ENCODE results near the gene UBE4A.
A peak's percentile ranks its signal among the peaks of the same experiment; 100 is the strongest.

UBE4A gene, protein sequence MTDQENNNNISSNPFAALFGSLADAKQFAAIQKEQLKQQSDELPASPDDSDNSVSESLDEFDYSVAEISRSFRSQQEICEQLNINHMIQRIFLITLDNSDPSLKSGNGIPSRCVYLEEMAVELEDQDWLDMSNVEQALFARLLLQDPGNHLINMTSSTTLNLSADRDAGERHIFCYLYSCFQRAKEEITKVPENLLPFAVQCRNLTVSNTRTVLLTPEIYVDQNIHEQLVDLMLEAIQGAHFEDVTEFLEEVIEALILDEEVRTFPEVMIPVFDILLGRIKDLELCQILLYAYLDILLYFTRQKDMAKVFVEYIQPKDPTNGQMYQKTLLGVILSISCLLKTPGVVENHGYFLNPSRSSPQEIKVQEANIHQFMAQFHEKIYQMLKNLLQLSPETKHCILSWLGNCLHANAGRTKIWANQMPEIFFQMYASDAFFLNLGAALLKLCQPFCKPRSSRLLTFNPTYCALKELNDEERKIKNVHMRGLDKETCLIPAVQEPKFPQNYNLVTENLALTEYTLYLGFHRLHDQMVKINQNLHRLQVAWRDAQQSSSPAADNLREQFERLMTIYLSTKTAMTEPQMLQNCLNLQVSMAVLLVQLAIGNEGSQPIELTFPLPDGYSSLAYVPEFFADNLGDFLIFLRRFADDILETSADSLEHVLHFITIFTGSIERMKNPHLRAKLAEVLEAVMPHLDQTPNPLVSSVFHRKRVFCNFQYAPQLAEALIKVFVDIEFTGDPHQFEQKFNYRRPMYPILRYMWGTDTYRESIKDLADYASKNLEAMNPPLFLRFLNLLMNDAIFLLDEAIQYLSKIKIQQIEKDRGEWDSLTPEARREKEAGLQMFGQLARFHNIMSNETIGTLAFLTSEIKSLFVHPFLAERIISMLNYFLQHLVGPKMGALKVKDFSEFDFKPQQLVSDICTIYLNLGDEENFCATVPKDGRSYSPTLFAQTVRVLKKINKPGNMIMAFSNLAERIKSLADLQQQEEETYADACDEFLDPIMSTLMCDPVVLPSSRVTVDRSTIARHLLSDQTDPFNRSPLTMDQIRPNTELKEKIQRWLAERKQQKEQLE

DNA sequence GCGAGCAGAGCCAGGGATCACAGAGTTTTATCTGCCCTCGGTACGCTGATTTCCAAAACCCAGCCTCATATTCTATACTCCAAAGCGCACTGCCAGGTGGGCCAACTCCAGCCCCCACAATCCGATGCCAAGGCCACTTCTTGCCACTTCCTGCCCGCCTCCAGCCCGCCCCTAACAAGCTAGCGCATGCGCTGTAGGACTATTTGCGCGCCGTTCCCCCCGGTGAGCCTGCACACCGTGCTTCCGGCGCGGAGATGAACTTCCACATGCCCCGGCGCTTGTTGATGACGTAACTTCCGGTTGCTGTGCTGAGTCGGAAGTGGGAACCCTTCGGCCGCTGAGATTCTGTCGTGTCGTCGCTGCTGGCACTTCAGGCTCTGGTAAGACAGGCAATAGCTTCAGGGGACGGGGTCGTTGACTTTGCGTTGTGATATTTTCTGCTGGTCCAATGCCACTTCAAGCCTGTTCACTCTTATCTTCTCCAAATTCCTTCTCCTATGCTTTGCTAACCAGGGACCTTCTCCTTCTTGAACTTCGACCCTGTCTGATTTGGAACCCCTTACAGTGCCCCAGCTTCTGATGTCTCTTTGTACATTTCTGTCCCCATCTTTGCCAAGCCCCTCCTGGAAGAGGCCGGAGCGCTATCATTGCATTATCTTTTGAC, at the start of gene UBE4A:
Gene UBE4A (plus strand): TSS at position 306 of the 664 bp plus-strand sequence. CDS start 5,481 bp downstream, outside the sequence.
- Histone ChIP-seq H3K36me3 (ENCODE audit: control insufficient read depth in 2 of 2, insufficient read depth in 2 of 2, low read length in 2 of 2) (no peaks in the 10 kb centered on the region), H3K4me1 (ENCODE audit: control insufficient read depth in 2 of 2, insufficient read depth in 2 of 2, low read length in 2 of 2) (peaks cover 5 to 11% of the 10 kb centered on the region in 2 donors), H3K27ac (ENCODE audit: low read depth in 2 of 2, low read length in 2 of 2) (peak within 1 kb of the TSS; percentile 48 to 73), H3K27me3 (ENCODE audit: control insufficient read depth in 2 of 2, insufficient read depth in 2 of 2, low read length in 2 of 2) (no peaks in the 10 kb centered on the region), H3K9me3 (ENCODE audit: control insufficient read depth in 2 of 2, low read length in 2 of 2) (no peaks in the 10 kb centered on the region), H3K9ac (ENCODE audit: low read depth in 1 of 2, low read length in 2 of 2) (peak within 1 kb of the TSS; percentile 84 to 98), H3K4me3 (ENCODE audit: low read length in 2 of 2) (peak within 1 kb of the TSS; percentile 99 to 100)

DNA sequence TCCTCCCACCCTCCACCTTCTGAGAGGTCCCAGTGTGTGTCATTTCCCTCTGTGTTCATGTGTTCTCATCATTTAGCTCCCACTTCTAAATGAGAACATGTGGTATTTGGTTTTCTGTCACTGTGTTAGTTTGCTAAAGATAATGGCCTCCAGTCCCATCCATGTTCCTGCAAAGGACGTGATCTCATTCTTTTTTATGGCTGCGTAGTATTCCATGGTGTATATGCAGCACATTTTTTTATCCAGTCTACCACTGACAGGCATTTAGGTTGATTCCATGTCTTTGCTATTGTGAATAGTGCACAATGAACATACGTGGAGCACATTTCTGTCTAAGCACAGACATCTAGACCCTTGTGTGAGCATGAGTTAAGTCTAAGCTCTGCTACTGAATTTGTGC, 49.1 kb upstream of the UBE4A start:
- H3K4me1 ChIP-seq (ENCODE audit: control insufficient read depth in 2 of 2, insufficient read depth in 2 of 2, low read length in 2 of 2), result peaks cover 4 to 16% of the 10 kb centered on the region in 2 donors
- H3K27me3 ChIP-seq (ENCODE audit: control insufficient read depth in 2 of 2, insufficient read depth in 2 of 2, low read length in 2 of 2), result no peaks in the 10 kb centered on the region
- no peaks in the 10 kb centered on the region for H3K9me3 ChIP-seq (ENCODE audit: control insufficient read depth in 2 of 2, low read length in 2 of 2)
- no peak overlapping the region for H3K4me3 ChIP-seq (ENCODE audit: low read length in 2 of 2)
- no peak overlapping the region for H3K9ac ChIP-seq (ENCODE audit: low read depth in 1 of 2, low read length in 2 of 2)
- H3K36me3 ChIP-seq (ENCODE audit: control insufficient read depth in 2 of 2, insufficient read depth in 2 of 2, low read length in 2 of 2), result no peaks in the 10 kb centered on the region
- no peak overlapping the region for H3K27ac ChIP-seq (ENCODE audit: low read depth in 2 of 2, low read length in 2 of 2)

DNA sequence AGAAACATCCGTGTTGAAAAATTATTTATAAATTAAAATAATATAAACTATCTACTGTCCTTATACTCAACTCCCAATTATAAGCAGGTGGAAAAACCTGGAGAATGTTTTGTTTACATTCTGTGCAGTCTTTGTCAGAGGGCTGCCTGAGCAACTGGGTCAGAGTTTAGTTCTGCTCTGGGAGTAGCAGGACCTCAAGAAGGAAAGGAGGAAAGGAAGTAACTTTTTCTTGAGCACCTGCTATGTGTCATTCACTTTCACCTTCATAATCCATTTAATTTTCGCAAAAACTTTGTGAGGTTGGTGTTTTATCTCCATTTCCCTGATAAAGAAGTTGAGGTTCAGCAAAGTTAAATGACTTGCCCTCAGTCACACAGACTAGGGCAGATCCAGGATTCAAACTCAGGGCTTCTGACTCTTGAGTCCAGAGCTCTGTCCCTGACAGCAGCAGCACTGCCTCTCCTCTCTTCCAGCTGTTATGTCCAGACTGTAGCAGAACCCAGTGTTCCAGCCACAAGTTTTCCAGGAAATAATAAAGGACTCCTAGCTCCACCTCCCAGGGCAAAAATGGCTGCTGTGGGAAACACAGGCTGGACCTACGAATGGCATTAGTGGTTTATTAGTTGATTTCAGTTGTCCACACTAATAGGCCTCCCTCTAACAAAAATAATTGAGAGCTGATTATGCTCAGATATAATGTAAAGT, 48.5 kb upstream of the UBE4A start:
- Histone ChIP-seq H3K9me3 (ENCODE audit: control insufficient read depth in 2 of 2, low read length in 2 of 2) (no peaks in the 10 kb centered on the region), H3K27me3 (ENCODE audit: control insufficient read depth in 2 of 2, insufficient read depth in 2 of 2, low read length in 2 of 2) (no peaks in the 10 kb centered on the region), H3K4me3 (ENCODE audit: low read length in 2 of 2) (no peak overlapping the region), H3K9ac (ENCODE audit: low read depth in 1 of 2, low read length in 2 of 2) (peak overlapping the region in 1 of 2 donors; percentile 29), H3K4me1 (ENCODE audit: control insufficient read depth in 2 of 2, insufficient read depth in 2 of 2, low read length in 2 of 2) (peaks cover 10 to 22% of the 10 kb centered on the region in 2 donors), H3K27ac (ENCODE audit: low read depth in 2 of 2, low read length in 2 of 2) (peak overlapping the region; percentile 29 to 45), H3K36me3 (ENCODE audit: control insufficient read depth in 2 of 2, insufficient read depth in 2 of 2, low read length in 2 of 2) (no peaks in the 10 kb centered on the region)

DNA sequence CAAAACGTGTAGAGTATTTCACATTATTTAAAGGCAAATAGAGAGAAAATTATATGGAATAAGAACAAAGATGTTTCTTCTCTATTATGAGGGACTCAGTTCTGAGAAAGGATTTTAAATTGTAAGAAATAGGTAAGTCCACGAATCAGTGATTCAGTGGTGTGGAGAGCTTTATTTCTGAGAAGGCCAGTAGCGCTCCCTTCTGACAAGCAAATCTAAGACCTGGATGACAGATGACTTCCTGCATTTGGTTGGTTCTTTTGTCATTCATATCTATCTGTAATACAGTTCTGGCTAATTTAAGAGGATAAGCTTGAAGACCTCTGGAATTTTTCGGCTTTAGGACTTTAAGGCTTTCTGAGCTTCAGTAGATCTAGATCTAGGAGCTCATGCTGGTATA, 47.9 kb upstream of the UBE4A start:
- H3K36me3 ChIP-seq (ENCODE audit: control insufficient read depth in 2 of 2, insufficient read depth in 2 of 2, low read length in 2 of 2), result no peaks in the 10 kb centered on the region
- H3K27ac ChIP-seq (ENCODE audit: low read depth in 2 of 2, low read length in 2 of 2), result no peak overlapping the region
- no peak overlapping the region for H3K9ac ChIP-seq (ENCODE audit: low read depth in 1 of 2, low read length in 2 of 2)

DNA sequence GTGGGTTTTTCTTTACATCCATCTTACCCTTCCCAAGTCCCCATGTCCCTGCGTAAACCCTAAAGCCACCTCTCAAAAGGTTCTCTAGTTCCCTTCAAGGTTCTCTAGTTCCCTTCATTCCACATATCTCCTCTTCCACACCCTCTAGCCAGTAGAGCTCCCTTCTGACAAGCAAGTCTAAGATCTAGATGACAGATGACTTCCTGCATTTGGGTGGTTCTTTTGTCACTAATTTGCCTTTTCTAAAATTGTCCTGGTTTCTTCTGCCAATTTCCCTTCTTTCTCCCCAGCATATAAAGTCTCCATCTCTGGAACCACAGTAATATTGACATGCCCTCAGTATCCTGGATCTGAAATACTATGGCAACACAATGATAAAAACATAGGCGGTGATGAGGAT, 47.1 kb upstream of the UBE4A start:
- Histone ChIP-seq H3K27me3 (ENCODE audit: control insufficient read depth in 2 of 2, insufficient read depth in 2 of 2, low read length in 2 of 2) (no peaks in the 10 kb centered on the region), H3K4me3 (ENCODE audit: low read length in 2 of 2) (no peak overlapping the region), H3K36me3 (ENCODE audit: control insufficient read depth in 2 of 2, insufficient read depth in 2 of 2, low read length in 2 of 2) (no peaks in the 10 kb centered on the region), H3K9ac (ENCODE audit: low read depth in 1 of 2, low read length in 2 of 2) (no peak overlapping the region), H3K9me3 (ENCODE audit: control insufficient read depth in 2 of 2, low read length in 2 of 2) (no peaks in the 10 kb centered on the region), H3K4me1 (ENCODE audit: control insufficient read depth in 2 of 2, insufficient read depth in 2 of 2, low read length in 2 of 2) (peaks cover 24 to 35% of the 10 kb centered on the region in 2 donors), H3K27ac (ENCODE audit: low read depth in 2 of 2, low read length in 2 of 2) (no peak overlapping the region)

More for the DNA sequence above, 47.9 kb upstream of the UBE4A start:
- Histone ChIP-seq H3K9me3 (ENCODE audit: control insufficient read depth in 2 of 2, low read length in 2 of 2) (no peaks in the 10 kb centered on the region), H3K4me1 (ENCODE audit: control insufficient read depth in 2 of 2, insufficient read depth in 2 of 2, low read length in 2 of 2) (peaks cover 16 to 27% of the 10 kb centered on the region in 2 donors), H3K27me3 (ENCODE audit: control insufficient read depth in 2 of 2, insufficient read depth in 2 of 2, low read length in 2 of 2) (no peaks in the 10 kb centered on the region), H3K4me3 (ENCODE audit: low read length in 2 of 2) (no peak overlapping the region)

DNA sequence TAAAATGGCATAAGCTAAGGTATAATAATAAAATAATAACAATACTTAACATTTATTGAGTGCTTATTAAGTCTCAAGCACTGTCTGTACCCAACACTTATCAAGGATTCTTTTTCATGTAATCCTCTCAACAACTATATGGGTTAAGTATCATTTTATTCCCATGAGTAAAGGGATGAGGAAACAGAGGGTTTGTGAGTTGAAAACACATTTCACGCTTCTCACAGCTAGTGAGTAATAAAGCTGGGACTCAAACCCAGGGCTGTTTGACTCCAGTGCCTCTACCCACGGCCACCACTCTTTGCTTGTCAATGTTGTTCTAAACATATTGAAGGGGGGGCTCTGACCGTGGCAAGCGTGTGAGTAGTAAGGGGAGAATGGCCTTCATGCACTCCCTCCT, 46.2 kb upstream of the UBE4A start:
- no peaks in the 10 kb centered on the region for H3K36me3 ChIP-seq (ENCODE audit: control insufficient read depth in 2 of 2, insufficient read depth in 2 of 2, low read length in 2 of 2)
- H3K27ac ChIP-seq (ENCODE audit: low read depth in 2 of 2, low read length in 2 of 2), result no peak overlapping the region
- peaks cover 24 to 37% of the 10 kb centered on the region in 2 donors for H3K4me1 ChIP-seq (ENCODE audit: control insufficient read depth in 2 of 2, insufficient read depth in 2 of 2, low read length in 2 of 2)
- H3K9ac ChIP-seq (ENCODE audit: low read depth in 1 of 2, low read length in 2 of 2), result no peak overlapping the region
- no peaks in the 10 kb centered on the region for H3K27me3 ChIP-seq (ENCODE audit: control insufficient read depth in 2 of 2, insufficient read depth in 2 of 2, low read length in 2 of 2)
- no peak overlapping the region for H3K4me3 ChIP-seq (ENCODE audit: low read length in 2 of 2)
- no peaks in the 10 kb centered on the region for H3K9me3 ChIP-seq (ENCODE audit: control insufficient read depth in 2 of 2, low read length in 2 of 2)

DNA sequence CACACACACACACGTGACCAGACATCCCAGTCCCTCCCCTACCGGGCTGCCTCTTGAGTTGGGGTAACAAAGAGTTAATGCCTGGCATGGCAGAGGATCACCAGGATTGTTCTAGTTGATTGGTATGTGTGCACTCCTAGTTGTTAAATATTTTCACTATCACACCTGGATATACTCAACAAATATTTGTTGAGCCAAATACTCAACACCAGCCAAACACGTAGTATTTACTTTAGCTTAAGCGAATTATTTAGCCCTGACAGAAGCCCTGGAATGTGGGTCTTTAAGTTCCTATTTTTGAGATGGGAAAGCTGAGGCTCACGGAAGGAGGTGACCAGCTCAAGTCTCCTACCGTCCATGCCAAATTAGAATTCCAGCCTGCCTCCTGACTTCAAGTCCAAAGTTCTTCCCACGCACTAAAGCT, 44.4 kb upstream of the UBE4A start:
- peak overlapping the region; percentile 28 to 39 for H3K4me3 ChIP-seq (ENCODE audit: low read length in 2 of 2)
- H3K36me3 ChIP-seq (ENCODE audit: control insufficient read depth in 2 of 2, insufficient read depth in 2 of 2, low read length in 2 of 2), result no peaks in the 10 kb centered on the region
- H3K9me3 ChIP-seq (ENCODE audit: control insufficient read depth in 2 of 2, low read length in 2 of 2), result no peaks in the 10 kb centered on the region
- H3K9ac ChIP-seq (ENCODE audit: low read depth in 1 of 2, low read length in 2 of 2), result peak overlapping the region in 1 of 2 donors; percentile 44
- peaks cover 32 to 51% of the 10 kb centered on the region in 2 donors for H3K4me1 ChIP-seq (ENCODE audit: control insufficient read depth in 2 of 2, insufficient read depth in 2 of 2, low read length in 2 of 2)
- H3K27ac ChIP-seq (ENCODE audit: low read depth in 2 of 2, low read length in 2 of 2), result peak overlapping the region; percentile 65 to 77
- no peaks in the 10 kb centered on the region for H3K27me3 ChIP-seq (ENCODE audit: control insufficient read depth in 2 of 2, insufficient read depth in 2 of 2, low read length in 2 of 2)

DNA sequence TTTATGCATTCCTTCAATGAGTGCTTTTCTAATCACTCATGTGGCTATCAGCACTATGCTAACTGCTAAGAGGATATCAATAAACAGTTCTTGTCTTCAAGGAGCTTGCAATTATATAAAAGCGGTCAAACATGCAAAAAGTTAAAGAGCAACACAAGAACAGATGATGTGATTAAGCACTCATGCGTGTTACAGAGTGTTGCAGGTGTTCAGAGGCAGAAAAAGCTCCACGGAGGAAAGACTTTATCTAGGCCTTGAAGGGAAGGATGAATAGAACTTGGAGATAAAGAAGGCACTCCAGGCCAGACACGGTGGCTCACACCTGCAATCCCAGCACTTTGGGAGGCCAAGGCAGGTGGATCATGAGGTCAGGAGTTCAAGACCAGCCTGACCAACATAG, 41.3 kb upstream of the UBE4A start:
- H3K27me3 ChIP-seq (ENCODE audit: control insufficient read depth in 2 of 2, insufficient read depth in 2 of 2, low read length in 2 of 2), result no peaks in the 10 kb centered on the region
- H3K4me1 ChIP-seq (ENCODE audit: control insufficient read depth in 2 of 2, insufficient read depth in 2 of 2, low read length in 2 of 2), result peaks cover 38 to 66% of the 10 kb centered on the region in 2 donors
- H3K9ac ChIP-seq (ENCODE audit: low read depth in 1 of 2, low read length in 2 of 2), result no peak overlapping the region
- no peak overlapping the region for H3K27ac ChIP-seq (ENCODE audit: low read depth in 2 of 2, low read length in 2 of 2)
- H3K9me3 ChIP-seq (ENCODE audit: control insufficient read depth in 2 of 2, low read length in 2 of 2), result no peaks in the 10 kb centered on the region
- no peaks in the 10 kb centered on the region for H3K36me3 ChIP-seq (ENCODE audit: control insufficient read depth in 2 of 2, insufficient read depth in 2 of 2, low read length in 2 of 2)
- no peak overlapping the region for H3K4me3 ChIP-seq (ENCODE audit: low read length in 2 of 2)

DNA sequence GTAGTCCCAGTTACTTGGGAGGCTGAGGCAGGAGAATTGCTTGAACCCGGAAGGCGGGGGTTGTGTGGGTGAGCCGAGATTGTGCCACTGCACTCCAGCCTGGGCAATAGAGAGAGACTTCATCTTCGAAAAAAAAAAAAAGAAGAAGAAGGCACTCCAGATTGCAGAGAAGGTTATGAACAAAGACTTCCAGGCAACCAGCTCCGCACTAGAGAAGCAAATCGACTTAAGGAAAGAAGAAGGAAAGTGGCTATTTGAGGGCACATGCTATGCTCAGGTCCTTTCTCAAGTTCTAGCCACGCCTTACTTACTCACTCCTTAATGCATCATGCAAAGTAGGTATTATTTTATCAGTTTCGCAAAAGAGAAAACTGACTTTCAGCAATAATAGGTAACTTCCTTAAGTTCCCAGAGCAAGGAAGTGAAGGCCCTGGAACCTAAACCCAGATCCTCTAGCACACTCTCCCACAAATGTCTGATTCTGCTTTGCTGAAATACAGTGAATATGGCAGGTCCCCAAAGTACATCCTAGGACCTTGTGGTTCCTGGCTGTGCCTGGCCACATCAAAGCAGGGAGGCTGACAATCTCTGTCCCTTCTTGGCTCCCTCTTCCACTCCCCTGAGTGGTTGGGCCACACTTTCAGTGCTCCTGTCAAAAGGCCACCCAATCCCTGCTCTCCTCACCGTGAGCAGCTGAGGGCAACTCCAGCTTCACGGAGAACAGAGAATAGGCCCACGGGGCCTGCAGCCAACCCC, 40.6 kb upstream of the UBE4A start:
- no peaks in the 10 kb centered on the region for H3K36me3 ChIP-seq (ENCODE audit: control insufficient read depth in 2 of 2, insufficient read depth in 2 of 2, low read length in 2 of 2)
- no peak overlapping the region for H3K9ac ChIP-seq (ENCODE audit: low read depth in 1 of 2, low read length in 2 of 2)
- H3K4me1 ChIP-seq (ENCODE audit: control insufficient read depth in 2 of 2, insufficient read depth in 2 of 2, low read length in 2 of 2), result peaks cover 38 to 66% of the 10 kb centered on the region in 2 donors
- H3K9me3 ChIP-seq (ENCODE audit: control insufficient read depth in 2 of 2, low read length in 2 of 2), result no peaks in the 10 kb centered on the region
- no peak overlapping the region for H3K4me3 ChIP-seq (ENCODE audit: low read length in 2 of 2)
- H3K27me3 ChIP-seq (ENCODE audit: control insufficient read depth in 2 of 2, insufficient read depth in 2 of 2, low read length in 2 of 2), result no peaks in the 10 kb centered on the region
- peak overlapping the region in 1 of 2 donors; percentile 27 for H3K27ac ChIP-seq (ENCODE audit: low read depth in 2 of 2, low read length in 2 of 2)

Data from mucosa of rectum (tissue), 2 donors.